Activated CD8-positive, alpha-beta T cell treated with anti-CD3 and anti-CD28 coated beads for 36 hours (primary cell): ENCODE measurements around the gene ERCC6L2. TPM values are rescaled to one million over a fixed set of nuclear protein-coding genes. Genes with fewer than 3 reads are reported as not detected.

Source experiments
- ATAC-seq: fragments of 200-7000 bp; cut with Tn5 transposase; one replicate; pipeline ENCODE4 v1.10.0; 2021; ENCODE audit warnings: mild to moderate bottlenecking, moderate library complexity
- CTCF ChIA-PET: fragments of 350-600 bp; sonication (Branson Sonifier 250); formaldehyde crosslinking; loops from one replicate; lab custom pipeline; 2021; ENCODE audit warnings: antibody characterized with exemption; lab: Charles Lee
- POLR2A ChIA-PET: fragments of 350-600 bp; sonication (Branson Sonifier 250); formaldehyde crosslinking; loops from one replicate; lab custom pipeline; 2021; ENCODE audit warnings: antibody characterized with exemption; lab: Charles Lee
- DNase-seq: peaks from one replicate; pipeline ENCODE4 v3.0.0-alpha.2; 2020
- H3K27ac Mint-ChIP-seq: one replicate; pipeline ENCODE4 v1.8.0; 2021; ENCODE audit warnings: mild to moderate bottlenecking, mixed read lengths
- H3K27me3 Mint-ChIP-seq: one replicate; pipeline ENCODE4 v1.8.0; 2021; ENCODE audit warnings: mixed read lengths
- H3K36me3 Mint-ChIP-seq: one replicate; pipeline ENCODE4 v1.8.0; 2021; ENCODE audit warnings: low read depth, mixed read lengths
- H3K4me1 Mint-ChIP-seq: one replicate; pipeline ENCODE4 v1.8.0; 2021; ENCODE audit warnings: low read depth, mixed read lengths
- H3K4me3 Mint-ChIP-seq: one replicate; pipeline ENCODE4 v1.8.0; 2021; ENCODE audit warnings: mild to moderate bottlenecking, moderate library complexity, mixed read lengths
- H3K9me3 Mint-ChIP-seq: one replicate; pipeline ENCODE4 v1.8.0; 2021; ENCODE audit warnings: mixed read lengths
- CTCF ChIP-seq: fragments of 200-600 bp; IDR thresholded peaks from one replicate; pipeline ENCODE4 v1.8.0; 2022; ENCODE audit warnings: antibody characterized with exemption, mild to moderate bottlenecking
- intact Hi-C: fragments of 100-400 bp; cut with micrococcal nuclease; formaldehyde crosslinking; loops from one replicate; pipeline ENCODE4 v1.10.0; 2022
- total RNA-seq, 2 experiments: library from RNA; stranded (reverse); gene quantifications; one replicate each; pipeline ENCODE4 v1.2.3, GENCODE V29; 2021

Gene ERCC6L2
- 10 to 100 TPM; 31.2 to 34.7 TPM for total RNA-seq

- DNase-seq, result peak; percentile 97
- TF ChIP-seq CTCF, result no peak
- Mint-ChIP-seq H3K27me3 (no peaks in the 10 kb centered on the region), H3K27ac (no peak within 1 kb of the TSS), H3K36me3 (peaks cover 48% of the 10 kb centered on the region), H3K9me3 (peaks cover 14% of the 10 kb centered on the region), H3K4me1 (peaks cover 38% of the 10 kb centered on the region), H3K4me3 (no peak within 1 kb of the TSS)
- POLR2A ChIA-PET, result interaction anchor here (0.8 to 3.6 kb wide), 15 partner anchors 8 to 182 kb away, joined by 3 to 27 read pairs (median 4); no protein-coding TSS in a partner anchor
- CTCF ChIA-PET, result interaction anchor here (1.3 kb wide), 1 partner anchor 8 kb away, joined by 3 read pairs; no protein-coding TSS in a partner anchor
- ATAC-seq, result peak; percentile 90
- intact Hi-C loops, result no loop called here
These were observed at the start of gene ERCC6L2 for GRCh38 chr9:95875305-95876137. Gene ERCC6L2, plus strand, starts transcription at chr9:95875691. Its CDS starts 348 bp downstream, at chr9:95876039.

- POLR2A ChIA-PET, result no interaction called here
- no peak overlapping the region for H3K4me3 Mint-ChIP-seq
- H3K9me3 Mint-ChIP-seq, result no peaks in the 10 kb centered on the region
- H3K27me3 Mint-ChIP-seq, result peaks cover 7% of the 10 kb centered on the region
- peaks cover 22% of the 10 kb centered on the region for H3K4me1 Mint-ChIP-seq
- ATAC-seq (no peak), DNase-seq (no peak)
- CTCF ChIA-PET, result no interaction called here
- H3K36me3 Mint-ChIP-seq, result no peaks in the 10 kb centered on the region
- intact Hi-C loops, result no loop called here
- H3K27ac Mint-ChIP-seq, result no peak overlapping the region
- TF ChIP-seq CTCF, result no peak
These were observed 49.2 kb upstream of the ERCC6L2 start for GRCh38 chr9:95826183-95826838.

GRCh38 chr9:95830768-95831167, 44.7 kb upstream of the ERCC6L2 start:
- no peak for ATAC-seq
- Mint-ChIP-seq H3K27me3 (peaks cover 4% of the 10 kb centered on the region), H3K36me3 (no peaks in the 10 kb centered on the region), H3K4me1 (peaks cover 13% of the 10 kb centered on the region), H3K9me3 (no peaks in the 10 kb centered on the region), H3K4me3 (no peak overlapping the region), H3K27ac (no peak overlapping the region)
- TF ChIP-seq CTCF, result no peak
- CTCF ChIA-PET, result no interaction called here
- DNase-seq, result no peak
- intact Hi-C loops, result no loop called here
- POLR2A ChIA-PET, result no interaction called here

GRCh38 chr9:95831810-95832209, 43.7 kb upstream of the ERCC6L2 start:
- no peak for ATAC-seq
- POLR2A ChIA-PET, result interaction anchor here (0.6 to 0.8 kb wide), 2 partner anchors 15 to 44 kb away, joined by 3 to 6 read pairs; partner anchors contain the start of gene ERCC6L2
- intact Hi-C loops, result no loop called here
- Mint-ChIP-seq H3K4me1 (peaks cover 13% of the 10 kb centered on the region), H3K9me3 (no peaks in the 10 kb centered on the region), H3K36me3 (no peaks in the 10 kb centered on the region), H3K27ac (no peak overlapping the region), H3K27me3 (peaks cover 4% of the 10 kb centered on the region), H3K4me3 (no peak overlapping the region)
- CTCF ChIA-PET, result interaction anchor here (1.6 kb wide), 1 partner anchor 8 kb away, joined by 5 read pairs; no protein-coding TSS in a partner anchor
- DNase-seq, result no peak
- no peak for TF ChIP-seq CTCF
